ENCODE data around the gene C11orf65.

Gene C11orf65

GRCh38 chr11:108467091-108467823 is at the start of gene C11orf65:
Gene C11orf65 (minus strand): TSS chr11:108467529. CDS start chr11:108461559, 5,970 bp downstream.
- H3K27me3 ChIP-seq (ENCODE audit: control insufficient read depth in 2 of 2, insufficient read depth in 2 of 2, low read length in 2 of 2), result no peaks in the 10 kb centered on the region
- no peaks in the 10 kb centered on the region for H3K9me3 ChIP-seq (ENCODE audit: control insufficient read depth in 2 of 2, low read length in 2 of 2)
- peak within 1 kb of the TSS; percentile 97 for H3K27ac ChIP-seq (ENCODE audit: low read depth in 2 of 2, low read length in 2 of 2)
- H3K4me3 ChIP-seq (ENCODE audit: low read length in 2 of 2), result peak within 1 kb of the TSS; percentile 76 to 87
- H3K36me3 ChIP-seq (ENCODE audit: control insufficient read depth in 2 of 2, insufficient read depth in 2 of 2, low read length in 2 of 2), result no peaks in the 10 kb centered on the region
- H3K9ac ChIP-seq (ENCODE audit: low read depth in 1 of 2, low read length in 2 of 2), result peak within 1 kb of the TSS; percentile 89 to 95
- H3K4me1 ChIP-seq (ENCODE audit: control insufficient read depth in 2 of 2, insufficient read depth in 2 of 2, low read length in 2 of 2), result no peaks in the 10 kb centered on the region

GRCh38 chr11:108516125-108516524 is 48.8 kb upstream of the C11orf65 start:
- Histone ChIP-seq H3K9ac (ENCODE audit: low read depth in 1 of 2, low read length in 2 of 2) (no peak overlapping the region), H3K36me3 (ENCODE audit: control insufficient read depth in 2 of 2, insufficient read depth in 2 of 2, low read length in 2 of 2) (peaks cover 15 to 24% of the 10 kb centered on the region in 2 donors), H3K27me3 (ENCODE audit: control insufficient read depth in 2 of 2, insufficient read depth in 2 of 2, low read length in 2 of 2) (no peaks in the 10 kb centered on the region), H3K4me3 (ENCODE audit: low read length in 2 of 2) (no peak overlapping the region), H3K9me3 (ENCODE audit: control insufficient read depth in 2 of 2, low read length in 2 of 2) (no peaks in the 10 kb centered on the region), H3K27ac (ENCODE audit: low read depth in 2 of 2, low read length in 2 of 2) (no peak overlapping the region), H3K4me1 (ENCODE audit: control insufficient read depth in 2 of 2, insufficient read depth in 2 of 2, low read length in 2 of 2) (peaks cover 0 to 2% of the 10 kb centered on the region in 2 donors)

GRCh38 chr11:108512708-108513107 is 45.4 kb upstream of the C11orf65 start:
- Histone ChIP-seq H3K9me3 (ENCODE audit: control insufficient read depth in 2 of 2, low read length in 2 of 2) (no peaks in the 10 kb centered on the region), H3K9ac (ENCODE audit: low read depth in 1 of 2, low read length in 2 of 2) (no peak overlapping the region), H3K27me3 (ENCODE audit: control insufficient read depth in 2 of 2, insufficient read depth in 2 of 2, low read length in 2 of 2) (no peaks in the 10 kb centered on the region), H3K4me1 (ENCODE audit: control insufficient read depth in 2 of 2, insufficient read depth in 2 of 2, low read length in 2 of 2) (peaks cover 0 to 8% of the 10 kb centered on the region in 2 donors), H3K36me3 (ENCODE audit: control insufficient read depth in 2 of 2, insufficient read depth in 2 of 2, low read length in 2 of 2) (peaks cover 15 to 24% of the 10 kb centered on the region in 2 donors), H3K27ac (ENCODE audit: low read depth in 2 of 2, low read length in 2 of 2) (no peak overlapping the region), H3K4me3 (ENCODE audit: low read length in 2 of 2) (no peak overlapping the region)

GRCh38 chr11:108511851-108512474 is 44.6 kb upstream of the C11orf65 start:
- no peaks in the 10 kb centered on the region for H3K9me3 ChIP-seq (ENCODE audit: control insufficient read depth in 2 of 2, low read length in 2 of 2)
- H3K4me1 ChIP-seq (ENCODE audit: control insufficient read depth in 2 of 2, insufficient read depth in 2 of 2, low read length in 2 of 2), result peaks cover 0 to 6% of the 10 kb centered on the region in 2 donors
- no peaks in the 10 kb centered on the region for H3K27me3 ChIP-seq (ENCODE audit: control insufficient read depth in 2 of 2, insufficient read depth in 2 of 2, low read length in 2 of 2)
- H3K9ac ChIP-seq (ENCODE audit: low read depth in 1 of 2, low read length in 2 of 2), result no peak overlapping the region
- no peak overlapping the region for H3K4me3 ChIP-seq (ENCODE audit: low read length in 2 of 2)
- H3K27ac ChIP-seq (ENCODE audit: low read depth in 2 of 2, low read length in 2 of 2), result no peak overlapping the region
- peaks cover 15 to 24% of the 10 kb centered on the region in 2 donors for H3K36me3 ChIP-seq (ENCODE audit: control insufficient read depth in 2 of 2, insufficient read depth in 2 of 2, low read length in 2 of 2)

GRCh38 chr11:108508653-108509593 is 41.6 kb upstream of the C11orf65 start:
- Histone ChIP-seq H3K27ac (ENCODE audit: low read depth in 2 of 2, low read length in 2 of 2) (peak overlapping the region; percentile 69 to 74), H3K27me3 (ENCODE audit: control insufficient read depth in 2 of 2, insufficient read depth in 2 of 2, low read length in 2 of 2) (no peaks in the 10 kb centered on the region), H3K9ac (ENCODE audit: low read depth in 1 of 2, low read length in 2 of 2) (no peak overlapping the region)

GRCh38 chr11:108501396-108501795 is 34.1 kb upstream of the C11orf65 start:
- no peak overlapping the region for H3K9ac ChIP-seq (ENCODE audit: low read depth in 1 of 2, low read length in 2 of 2)
- no peaks in the 10 kb centered on the region for H3K9me3 ChIP-seq (ENCODE audit: control insufficient read depth in 2 of 2, low read length in 2 of 2)
- H3K36me3 ChIP-seq (ENCODE audit: control insufficient read depth in 2 of 2, insufficient read depth in 2 of 2, low read length in 2 of 2), result no peaks in the 10 kb centered on the region
- H3K4me1 ChIP-seq (ENCODE audit: control insufficient read depth in 2 of 2, insufficient read depth in 2 of 2, low read length in 2 of 2), result peaks cover 4 to 10% of the 10 kb centered on the region in 2 donors
- no peak overlapping the region for H3K27ac ChIP-seq (ENCODE audit: low read depth in 2 of 2, low read length in 2 of 2)
- no peak overlapping the region for H3K4me3 ChIP-seq (ENCODE audit: low read length in 2 of 2)
- H3K27me3 ChIP-seq (ENCODE audit: control insufficient read depth in 2 of 2, insufficient read depth in 2 of 2, low read length in 2 of 2), result no peaks in the 10 kb centered on the region

More at GRCh38 chr11:108508653-108509593, 41.6 kb upstream of the C11orf65 start:
- no peak overlapping the region for H3K4me3 ChIP-seq (ENCODE audit: low read length in 2 of 2)
- H3K4me1 ChIP-seq (ENCODE audit: control insufficient read depth in 2 of 2, insufficient read depth in 2 of 2, low read length in 2 of 2), result peaks cover 0 to 6% of the 10 kb centered on the region in 2 donors
- H3K36me3 ChIP-seq (ENCODE audit: control insufficient read depth in 2 of 2, insufficient read depth in 2 of 2, low read length in 2 of 2), result peaks cover 11 to 16% of the 10 kb centered on the region in 2 donors
- H3K9me3 ChIP-seq (ENCODE audit: control insufficient read depth in 2 of 2, low read length in 2 of 2), result no peaks in the 10 kb centered on the region

- Histone ChIP-seq H3K4me1 (ENCODE audit: control insufficient read depth in 2 of 2, insufficient read depth in 2 of 2, low read length in 2 of 2) (peaks cover 4 to 10% of the 10 kb centered on the region in 2 donors), H3K4me3 (ENCODE audit: low read length in 2 of 2) (no peak overlapping the region), H3K36me3 (ENCODE audit: control insufficient read depth in 2 of 2, insufficient read depth in 2 of 2, low read length in 2 of 2) (no peaks in the 10 kb centered on the region), H3K27ac (ENCODE audit: low read depth in 2 of 2, low read length in 2 of 2) (no peak overlapping the region), H3K9ac (ENCODE audit: low read depth in 1 of 2, low read length in 2 of 2) (no peak overlapping the region), H3K27me3 (ENCODE audit: control insufficient read depth in 2 of 2, insufficient read depth in 2 of 2, low read length in 2 of 2) (no peaks in the 10 kb centered on the region), H3K9me3 (ENCODE audit: control insufficient read depth in 2 of 2, low read length in 2 of 2) (no peaks in the 10 kb centered on the region)
Measured at GRCh38 chr11:108500721-108501120, 33.4 kb upstream of the C11orf65 start.

GRCh38 chr11:108500169-108500568 is 32.8 kb upstream of the C11orf65 start:
- peaks cover 4 to 10% of the 10 kb centered on the region in 2 donors for H3K4me1 ChIP-seq (ENCODE audit: control insufficient read depth in 2 of 2, insufficient read depth in 2 of 2, low read length in 2 of 2)
- no peaks in the 10 kb centered on the region for H3K27me3 ChIP-seq (ENCODE audit: control insufficient read depth in 2 of 2, insufficient read depth in 2 of 2, low read length in 2 of 2)
- no peak overlapping the region for H3K9ac ChIP-seq (ENCODE audit: low read depth in 1 of 2, low read length in 2 of 2)
- no peak overlapping the region for H3K4me3 ChIP-seq (ENCODE audit: low read length in 2 of 2)
- no peak overlapping the region for H3K27ac ChIP-seq (ENCODE audit: low read depth in 2 of 2, low read length in 2 of 2)
- no peaks in the 10 kb centered on the region for H3K36me3 ChIP-seq (ENCODE audit: control insufficient read depth in 2 of 2, insufficient read depth in 2 of 2, low read length in 2 of 2)
- no peaks in the 10 kb centered on the region for H3K9me3 ChIP-seq (ENCODE audit: control insufficient read depth in 2 of 2, low read length in 2 of 2)

- no peaks in the 10 kb centered on the region for H3K36me3 ChIP-seq (ENCODE audit: control insufficient read depth in 2 of 2, insufficient read depth in 2 of 2, low read length in 2 of 2)
- H3K27ac ChIP-seq (ENCODE audit: low read depth in 2 of 2, low read length in 2 of 2), result peak overlapping the region; percentile 93 to 94
- peak overlapping the region; percentile 78 to 83 for H3K4me3 ChIP-seq (ENCODE audit: low read length in 2 of 2)
- peaks cover 4 to 10% of the 10 kb centered on the region in 2 donors for H3K4me1 ChIP-seq (ENCODE audit: control insufficient read depth in 2 of 2, insufficient read depth in 2 of 2, low read length in 2 of 2)
- H3K9ac ChIP-seq (ENCODE audit: low read depth in 1 of 2, low read length in 2 of 2), result peak overlapping the region; percentile 54 to 79
- no peaks in the 10 kb centered on the region for H3K27me3 ChIP-seq (ENCODE audit: control insufficient read depth in 2 of 2, insufficient read depth in 2 of 2, low read length in 2 of 2)
- H3K9me3 ChIP-seq (ENCODE audit: control insufficient read depth in 2 of 2, low read length in 2 of 2), result no peaks in the 10 kb centered on the region
Measured at GRCh38 chr11:108498816-108499408, 31.6 kb upstream of the C11orf65 start.
